Measurements from ENCODE around the gene ZSCAN9. TPM values are rescaled to one million over a fixed set of nuclear protein-coding genes. Genes with fewer than 3 reads are reported as not detected.

The ZSCAN9 gene
- total and polyA plus RNA-seq, 9 of the 15 experiments (the other 6 are each of a cell fraction or from before 2014, with no cell fraction given) = 18.8 to 48.9 (median 28.7) TPM

- TF ChIP-seq BCLAF1 (IDR thresholded peaks at IDR 0.05; ENCODE audit: borderline replicate concordance in 1 of 2, control insufficient read depth in 1 of 2, low read depth in 2 of 2, low read length in 1 of 2) = peak in 1 of 2 experiments; percentile 63; a peak in 2 of 4 replicates
- TF ChIP-seq IRF2 (CRISPR knock-in tag; IDR thresholded peaks at IDR 0.05) = no peak
- TF ChIP-seq ZNF76 (CRISPR knock-in tag; IDR thresholded peaks at IDR 0.05; ENCODE audit: borderline replicate concordance) = 0 out of 2 replicates have a peak, but pooled peaks have one; percentile 51
- no peak for TF ChIP-seq MITF (IDR thresholded peaks at IDR 0.05)
- no peak for TF ChIP-seq THAP12 (CRISPR knock-in tag; IDR thresholded peaks at IDR 0.05)
- TF ChIP-seq ZSCAN32 (CRISPR knock-in tag; IDR thresholded peaks at IDR 0.05) = no peak
- TF ChIP-seq CBFA2T3 (IDR thresholded peaks at IDR 0.05) = no peak
- TF ChIP-seq CC2D1A (IDR thresholded peaks at IDR 0.05) = no peak
- no peak for TF ChIP-seq FOXM1 (IDR thresholded peaks at IDR 0.05; ENCODE audit: low read depth)
- TF ChIP-seq FOXM1 (CRISPR knock-in tag; IDR thresholded peaks at IDR 0.05; ENCODE audit: low read depth) = no peak
- TF ChIP-seq NR0B1 (IDR thresholded peaks at IDR 0.05; ENCODE audit: partially characterized antibody) = no peak
- TF ChIP-seq CBX3 (IDR thresholded peaks at IDR 0.05; ENCODE audit: borderline replicate concordance in 1 of 2, low read length in 2 of 2) = no peak; a peak in 1 of 3 replicates
- no peak for TF ChIP-seq NFYB (IDR thresholded peaks at IDR 0.05; ENCODE audit: extremely low read depth, insufficient read length)
- no peak for TF ChIP-seq PHB2 (IDR thresholded peaks at IDR 0.05; ENCODE audit: low read depth)
- TF ChIP-seq POLR2AphosphoS5 (IDR thresholded peaks at IDR 0.05; ENCODE audit: control insufficient read depth, insufficient read depth, low read depth, low read length) = 0 out of 2 replicates have a peak, but pooled peaks have one; percentile 34
- no peak for TF ChIP-seq CREBBP (IDR thresholded peaks at IDR 0.05; ENCODE audit: low read depth, low read length)
- TF ChIP-seq ILF3 (IDR thresholded peaks at IDR 0.05; ENCODE audit: borderline replicate concordance) = no peak; the same call in 1 of the 2 replicates
- no peak for TF ChIP-seq ZNF830 (CRISPR knock-in tag; IDR thresholded peaks at IDR 0.05)
- no peak for TF ChIP-seq SNAPC5 (CRISPR knock-in tag; IDR thresholded peaks at IDR 0.05)
- no peak for TF ChIP-seq RBM34 (IDR thresholded peaks at IDR 0.05; ENCODE audit: borderline replicate concordance, insufficient read depth, low read length)
Measured at GRCh38 chr6:28212510-28213212, 12.4 kb upstream of the ZSCAN9 start (continued).

Data from K562 (cell line).